PC-3 (cell line): ENCODE data around the gene DPF3.

Experiments
- CTCF ChIP-seq: fragments of 300-600 bp; sonication (generic); conservative IDR thresholded peaks from 2 replicates; pipeline ENCODE4 v1.5.1; 2017; ENCODE audit warnings: antibody characterized with exemption, low read depth, mild to moderate bottlenecking, low read length
- EZH2 ChIP-seq: fragments of 300-600 bp; sonication (generic); IDR thresholded peaks from one replicate; pipeline ENCODE4 v1.6.1; 2017; ENCODE audit warnings: antibody characterized with exemption, mild to moderate bottlenecking, low read length; ENCODE audit not compliant: unreplicated experiment
- EZH2phosphoT487 ChIP-seq: fragments of 300-600 bp; sonication (generic); IDR thresholded peaks from 2 replicates; pipeline ENCODE4 v1.6.1; 2018; ENCODE audit warnings: mild to moderate bottlenecking, antibody characterized with exemption, low read length, borderline replicate concordance

- TF ChIP-seq CTCF (no peak), EZH2 (no peak), EZH2phosphoT487 (no peak)
Observed at GRCh38 chr14:72836085-72836484, 57.8 kb downstream of the DPF3 start.
